ENCODE measurements around the gene FRAT2.

Gene FRAT2

GRCh38 chr10:97365761-97366351 lies 31.3 kb upstream of the FRAT2 start:
- H3K36me3 ChIP-seq (ENCODE audit: control insufficient read depth in 1 of 2, insufficient read depth in 2 of 2, low read depth in 1 of 2, low read length in 2 of 2), result peaks cover 78 to 86% of the 10 kb centered on the region in 2 experiments
- H3K79me1 ChIP-seq (replicated peaks; ENCODE audit: low read length, poor library complexity, severe bottlenecking), result no peaks in the 10 kb centered on the region
- no peak overlapping the region for H2AFZ ChIP-seq (ENCODE audit: low read depth, low read length)
- no peak overlapping the region for H4K8ac ChIP-seq (ENCODE audit: low read length)
- no peak overlapping the region for H2BK15ac ChIP-seq (ENCODE audit: low read depth, poor library complexity, severe bottlenecking)
- H3K23ac ChIP-seq (ENCODE audit: low read length in 2 of 2), result no peak overlapping the region
- no peak overlapping the region for H2BK120ac ChIP-seq (ENCODE audit: low read depth, low read length)
- H2BK5ac ChIP-seq (ENCODE audit: low read depth, low read length, poor library complexity, severe bottlenecking), result no peak overlapping the region
- no peaks in the 10 kb centered on the region for H3K9me3 ChIP-seq (ENCODE audit: control insufficient read depth, low read length)
- no peak overlapping the region for H3K4me2 ChIP-seq (ENCODE audit: low read length, poor library complexity, severe bottlenecking)
- no peak overlapping the region for H3K4me3 ChIP-seq (ENCODE audit: insufficient read depth in 1 of 2, low read depth in 1 of 2, low read length in 2 of 2)
- H3K27me3 ChIP-seq (ENCODE audit: control insufficient read depth in 1 of 2, insufficient read depth in 1 of 2, low read length in 2 of 2), result no peaks in the 10 kb centered on the region
- no peak overlapping the region for H3K14ac ChIP-seq (ENCODE audit: low read length in 2 of 2)
- no peak overlapping the region for H2BK12ac ChIP-seq (ENCODE audit: low read length in 2 of 2)
- H3K27ac ChIP-seq (ENCODE audit: low read length, poor library complexity, severe bottlenecking), result no peak overlapping the region
- 99% methylated on average over 15 of the region's 19 CpGs for WGBS
- H4K91ac ChIP-seq (ENCODE audit: low read length), result no peak overlapping the region
- no peaks in the 10 kb centered on the region for H3K4me1 ChIP-seq (ENCODE audit: control insufficient read depth, insufficient read depth, low read depth, low read length)
- no peak overlapping the region for H3K4ac ChIP-seq (ENCODE audit: low read depth in 1 of 2, low read length in 2 of 2)
- H3K18ac ChIP-seq (ENCODE audit: low read depth in 1 of 2, low read length in 2 of 2), result no peak overlapping the region
- H2AK5ac ChIP-seq (ENCODE audit: low read length, severe bottlenecking), result no peak overlapping the region
- DNase-seq, result no peak
- no peak overlapping the region for H3K9ac ChIP-seq (ENCODE audit: low read length)

DNA sequence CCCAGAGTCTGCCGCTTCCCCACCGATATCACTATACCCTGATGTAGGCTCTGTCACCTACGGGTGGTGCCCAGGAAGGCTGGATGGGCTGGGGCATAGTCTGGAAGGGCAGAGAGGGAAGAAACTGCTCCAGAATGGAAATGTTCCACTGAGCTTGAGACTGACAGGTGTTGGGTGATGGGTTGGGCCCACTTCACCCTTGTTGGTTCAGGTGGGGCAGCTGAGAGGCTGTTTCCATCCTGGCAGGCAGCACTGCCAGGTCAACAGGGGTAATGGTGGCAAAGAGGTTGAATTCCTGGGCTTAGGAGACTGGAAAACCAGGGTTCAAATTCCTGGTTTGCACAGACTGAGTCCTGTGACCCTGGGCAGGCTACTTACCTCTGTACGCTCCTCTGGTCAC lies 28.5 kb upstream of the FRAT2 start:
- WGBS, result 98% methylated on average over 4 of the region's 4 CpGs
- no peak overlapping the region for H2BK120ac ChIP-seq (ENCODE audit: low read depth, low read length)
- no peak overlapping the region for H2BK15ac ChIP-seq (ENCODE audit: low read depth, poor library complexity, severe bottlenecking)
- DNase-seq, result no peak
- peaks cover 78 to 85% of the 10 kb centered on the region in 2 experiments for H3K36me3 ChIP-seq (ENCODE audit: control insufficient read depth in 1 of 2, insufficient read depth in 2 of 2, low read depth in 1 of 2, low read length in 2 of 2)
- H2AK5ac ChIP-seq (ENCODE audit: low read length, severe bottlenecking), result no peak overlapping the region
- H3K27ac ChIP-seq (ENCODE audit: low read length, poor library complexity, severe bottlenecking), result no peak overlapping the region
- H2BK5ac ChIP-seq (ENCODE audit: low read depth, low read length, poor library complexity, severe bottlenecking), result no peak overlapping the region
- no peak overlapping the region for H2AFZ ChIP-seq (ENCODE audit: low read depth, low read length)
- H3K79me1 ChIP-seq (replicated peaks; ENCODE audit: low read length, poor library complexity, severe bottlenecking), result no peaks in the 10 kb centered on the region
- H3K4me2 ChIP-seq (ENCODE audit: low read length, poor library complexity, severe bottlenecking), result no peak overlapping the region
- H3K4me1 ChIP-seq (ENCODE audit: control insufficient read depth, insufficient read depth, low read depth, low read length), result no peaks in the 10 kb centered on the region
- no peak overlapping the region for H3K23ac ChIP-seq (ENCODE audit: low read length in 2 of 2)
- H4K91ac ChIP-seq (ENCODE audit: low read length), result no peak overlapping the region
- H3K18ac ChIP-seq (ENCODE audit: low read depth in 1 of 2, low read length in 2 of 2), result no peak overlapping the region
- no peak overlapping the region for H3K9ac ChIP-seq (ENCODE audit: low read length)
- no peak overlapping the region for H3K4ac ChIP-seq (ENCODE audit: low read depth in 1 of 2, low read length in 2 of 2)
- no peaks in the 10 kb centered on the region for H3K9me3 ChIP-seq (ENCODE audit: control insufficient read depth, low read length)
- no peaks in the 10 kb centered on the region for H3K27me3 ChIP-seq (ENCODE audit: control insufficient read depth in 1 of 2, insufficient read depth in 1 of 2, low read length in 2 of 2)
- no peak overlapping the region for H3K14ac ChIP-seq (ENCODE audit: low read length in 2 of 2)
- H2BK12ac ChIP-seq (ENCODE audit: low read length in 2 of 2), result no peak overlapping the region
- H3K4me3 ChIP-seq (ENCODE audit: insufficient read depth in 1 of 2, low read depth in 1 of 2, low read length in 2 of 2), result no peak overlapping the region
- H4K8ac ChIP-seq (ENCODE audit: low read length), result no peak overlapping the region

DNA sequence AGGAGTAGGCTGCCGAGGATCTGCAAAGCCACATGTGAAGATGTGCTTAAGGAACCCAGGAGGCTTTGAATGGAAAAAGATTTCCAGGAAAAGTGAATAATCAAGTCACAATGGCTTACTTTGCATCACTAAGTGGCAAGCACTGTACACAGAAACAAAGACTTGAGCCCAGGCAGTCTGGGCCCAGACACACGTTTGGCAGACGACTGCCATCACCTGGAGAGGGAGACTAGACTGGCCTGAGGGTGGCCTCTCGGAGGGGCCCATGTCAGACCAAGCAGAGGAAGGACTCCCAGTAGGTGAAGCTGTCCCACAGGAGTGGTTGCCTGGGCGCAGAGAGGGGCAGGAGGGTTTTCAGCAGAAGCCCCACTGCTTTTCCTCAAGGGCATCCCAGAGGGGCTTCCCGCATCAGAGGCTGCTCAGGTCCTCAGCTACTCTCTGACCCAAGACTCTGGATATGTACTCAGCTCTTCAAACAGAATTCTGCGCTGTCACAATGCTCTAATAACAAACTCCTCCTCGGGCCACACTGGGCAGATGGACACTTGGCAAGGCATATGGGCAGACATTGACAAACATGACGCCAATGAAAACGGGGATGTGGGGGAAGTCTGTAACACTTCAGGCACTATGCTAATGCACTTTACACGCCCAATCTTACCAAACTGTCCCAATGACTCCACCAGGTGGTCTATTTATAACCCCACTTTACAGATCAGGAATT lies 27.9 kb upstream of the FRAT2 start:
- no peak overlapping the region for H2BK120ac ChIP-seq (ENCODE audit: low read depth, low read length)
- no peak overlapping the region for H3K4me2 ChIP-seq (ENCODE audit: low read length, poor library complexity, severe bottlenecking)
- H3K9ac ChIP-seq (ENCODE audit: low read length), result no peak overlapping the region
- no peak overlapping the region for H4K91ac ChIP-seq (ENCODE audit: low read length)
- H3K4me3 ChIP-seq (ENCODE audit: insufficient read depth in 1 of 2, low read depth in 1 of 2, low read length in 2 of 2), result no peak overlapping the region
- no peak overlapping the region for H2BK5ac ChIP-seq (ENCODE audit: low read depth, low read length, poor library complexity, severe bottlenecking)
- H3K79me1 ChIP-seq (replicated peaks; ENCODE audit: low read length, poor library complexity, severe bottlenecking), result no peaks in the 10 kb centered on the region
- H2BK15ac ChIP-seq (ENCODE audit: low read depth, poor library complexity, severe bottlenecking), result no peak overlapping the region
- H2AFZ ChIP-seq (ENCODE audit: low read depth, low read length), result no peak overlapping the region
- H3K23ac ChIP-seq (ENCODE audit: low read length in 2 of 2), result no peak overlapping the region
- H4K8ac ChIP-seq (ENCODE audit: low read length), result no peak overlapping the region
- H3K4me1 ChIP-seq (ENCODE audit: control insufficient read depth, insufficient read depth, low read depth, low read length), result no peaks in the 10 kb centered on the region
- no peak overlapping the region for H3K18ac ChIP-seq (ENCODE audit: low read depth in 1 of 2, low read length in 2 of 2)
- no peaks in the 10 kb centered on the region for H3K27me3 ChIP-seq (ENCODE audit: control insufficient read depth in 1 of 2, insufficient read depth in 1 of 2, low read length in 2 of 2)
- H2AK5ac ChIP-seq (ENCODE audit: low read length, severe bottlenecking), result no peak overlapping the region
- no peak overlapping the region for H3K27ac ChIP-seq (ENCODE audit: low read length, poor library complexity, severe bottlenecking)
- no peak for DNase-seq
- no peak overlapping the region for H3K14ac ChIP-seq (ENCODE audit: low read length in 2 of 2)
- H3K36me3 ChIP-seq (ENCODE audit: control insufficient read depth in 1 of 2, insufficient read depth in 2 of 2, low read depth in 1 of 2, low read length in 2 of 2), result peaks cover 79 to 85% of the 10 kb centered on the region in 2 experiments
- H3K9me3 ChIP-seq (ENCODE audit: control insufficient read depth, low read length), result no peaks in the 10 kb centered on the region
- no peak overlapping the region for H3K4ac ChIP-seq (ENCODE audit: low read depth in 1 of 2, low read length in 2 of 2)
- no peak overlapping the region for H2BK12ac ChIP-seq (ENCODE audit: low read length in 2 of 2)
- 99% methylated on average over 11 of the region's 11 CpGs for WGBS

GRCh38 chr10:97361537-97361901 lies 27.0 kb upstream of the FRAT2 start:
- H3K4ac ChIP-seq (ENCODE audit: low read depth in 1 of 2, low read length in 2 of 2), result no peak overlapping the region
- no peak overlapping the region for H3K9ac ChIP-seq (ENCODE audit: low read length)
- H3K9me3 ChIP-seq (ENCODE audit: control insufficient read depth, low read length), result no peaks in the 10 kb centered on the region
- no peak overlapping the region for H2AFZ ChIP-seq (ENCODE audit: low read depth, low read length)
- peak overlapping the region; percentile 13 for H4K8ac ChIP-seq (ENCODE audit: low read length)
- no peak for DNase-seq
- H4K91ac ChIP-seq (ENCODE audit: low read length), result no peak overlapping the region
- H3K23ac ChIP-seq (ENCODE audit: low read length in 2 of 2), result no peak overlapping the region
- H3K4me3 ChIP-seq (ENCODE audit: insufficient read depth in 1 of 2, low read depth in 1 of 2, low read length in 2 of 2), result no peak overlapping the region
- H3K79me1 ChIP-seq (replicated peaks; ENCODE audit: low read length, poor library complexity, severe bottlenecking), result no peaks in the 10 kb centered on the region
- no peaks in the 10 kb centered on the region for H3K27me3 ChIP-seq (ENCODE audit: control insufficient read depth in 1 of 2, insufficient read depth in 1 of 2, low read length in 2 of 2)
- no peak overlapping the region for H2BK12ac ChIP-seq (ENCODE audit: low read length in 2 of 2)
- H3K18ac ChIP-seq (ENCODE audit: low read depth in 1 of 2, low read length in 2 of 2), result no peak overlapping the region
- H3K27ac ChIP-seq (ENCODE audit: low read length, poor library complexity, severe bottlenecking), result no peak overlapping the region
- H2BK15ac ChIP-seq (ENCODE audit: low read depth, poor library complexity, severe bottlenecking), result no peak overlapping the region
- H3K4me2 ChIP-seq (ENCODE audit: low read length, poor library complexity, severe bottlenecking), result no peak overlapping the region
- peaks cover 79 to 83% of the 10 kb centered on the region in 2 experiments for H3K36me3 ChIP-seq (ENCODE audit: control insufficient read depth in 1 of 2, insufficient read depth in 2 of 2, low read depth in 1 of 2, low read length in 2 of 2)
- H3K4me1 ChIP-seq (ENCODE audit: control insufficient read depth, insufficient read depth, low read depth, low read length), result no peaks in the 10 kb centered on the region
- 91% methylated on average over 8 of the region's 11 CpGs for WGBS
- no peak overlapping the region for H2AK5ac ChIP-seq (ENCODE audit: low read length, severe bottlenecking)
- H2BK120ac ChIP-seq (ENCODE audit: low read depth, low read length), result no peak overlapping the region
- H3K14ac ChIP-seq (ENCODE audit: low read length in 2 of 2), result no peak overlapping the region
- H2BK5ac ChIP-seq (ENCODE audit: low read depth, low read length, poor library complexity, severe bottlenecking), result no peak overlapping the region
